Stimulated activated effector memory CD8-positive, alpha-beta T cell treated with anti-CD3 and anti-CD28 coated beads, Interleukin-12 subunit alpha, Interleukin-12 subunit beta, amount 100 ng/mL, for 72 hours (primary cell): ENCODE data around the gene ADARB1.

Experiments used
- ATAC-seq: fragments of 150-1000 bp; cut with Tn5 transposase; 2 replicates; pipeline ENCODE4 v1.10.0; 2021
- DNase-seq, 2 donors: peaks; one replicate each; pipeline ENCODE4 v3.0.0; 2021 to 2022; ENCODE audit warnings: low spot score in 2 of 2
- H3K27ac Mint-ChIP-seq: one replicate; pipeline ENCODE4 v1.8.0; 2022; ENCODE audit warnings: mild to moderate bottlenecking, mixed read lengths
- H3K36me3 Mint-ChIP-seq: one replicate; pipeline ENCODE4 v1.8.0; 2022; ENCODE audit warnings: mild to moderate bottlenecking, mixed read lengths
- H3K4me1 Mint-ChIP-seq: one replicate; pipeline ENCODE4 v1.8.0; 2022; ENCODE audit warnings: mixed read lengths
- H3K4me3 Mint-ChIP-seq: one replicate; pipeline ENCODE4 v1.8.0; 2022; ENCODE audit warnings: mild to moderate bottlenecking, mixed read lengths
- H3K9me3 Mint-ChIP-seq: one replicate; pipeline ENCODE4 v1.8.0; 2022; ENCODE audit warnings: mixed read lengths

The ADARB1 gene

DNA sequence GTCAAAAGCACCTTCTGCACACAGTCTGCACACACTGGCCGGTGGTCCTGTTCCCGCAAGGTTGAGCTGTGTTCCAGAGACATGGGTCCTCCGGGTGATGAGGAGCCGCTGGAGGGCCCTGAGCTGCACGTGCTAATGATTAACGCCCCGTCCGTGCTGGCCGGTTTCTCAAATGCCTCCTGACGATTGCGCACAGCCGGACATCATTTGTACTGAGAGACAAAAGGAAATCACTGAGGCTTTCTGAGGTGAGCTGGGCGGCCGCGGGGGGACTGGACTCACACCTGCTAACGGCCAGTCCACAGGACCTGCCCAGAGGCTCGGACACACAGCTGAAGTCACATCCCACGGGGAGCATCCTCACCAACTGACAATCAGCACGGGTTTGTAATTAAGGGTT lies 184.1 kb downstream of the ADARB1 start:
- Mint-ChIP-seq H3K4me3 (no peak overlapping the region), H3K4me1 (peaks cover 29% of the 10 kb centered on the region), H3K9me3 (no peaks in the 10 kb centered on the region), H3K36me3 (no peaks in the 10 kb centered on the region), H3K27ac (no peak overlapping the region)
- DNase-seq (no peak), ATAC-seq (no peak)

DNA sequence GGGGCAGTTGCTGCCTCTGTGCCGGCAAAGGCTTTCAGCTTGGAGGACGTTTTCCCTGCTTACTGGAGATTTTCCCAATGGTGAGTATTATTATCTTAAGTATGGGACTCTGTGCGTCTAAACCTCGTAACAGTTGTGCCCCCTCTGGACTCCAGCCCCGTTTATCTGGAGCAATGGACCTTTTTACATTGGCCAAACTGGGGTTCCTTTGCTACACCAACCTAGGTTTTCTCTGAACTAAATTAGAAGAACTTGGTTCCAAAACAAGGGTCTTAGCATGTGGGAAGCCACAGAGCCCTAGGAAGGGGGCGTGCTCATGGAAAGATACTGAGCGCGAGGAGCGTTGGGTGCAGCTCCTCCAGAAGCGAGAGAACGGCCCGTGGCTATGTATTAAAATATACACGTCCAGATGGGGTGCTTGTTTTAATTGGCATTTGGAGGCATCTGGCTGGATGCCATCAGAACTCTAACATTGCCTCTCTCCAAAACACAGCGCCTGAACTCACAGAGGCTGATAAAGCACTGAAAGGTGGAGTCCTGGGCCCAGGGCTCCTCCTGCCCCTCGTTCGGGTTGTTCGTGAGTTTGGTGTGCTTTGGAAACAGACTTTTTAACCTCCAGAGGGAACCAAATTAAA lies 184.9 kb downstream of the ADARB1 start:
- peaks cover 27% of the 10 kb centered on the region for H3K4me1 Mint-ChIP-seq
- no peak for ATAC-seq
- peak in 1 of 2 donors; percentile 34 for DNase-seq
- no peak overlapping the region for H3K27ac Mint-ChIP-seq
- no peak overlapping the region for H3K4me3 Mint-ChIP-seq
- peaks cover 8% of the 10 kb centered on the region for H3K36me3 Mint-ChIP-seq
- H3K9me3 Mint-ChIP-seq, result no peaks in the 10 kb centered on the region

- H3K4me1 Mint-ChIP-seq, result peaks cover 18% of the 10 kb centered on the region
- H3K27ac Mint-ChIP-seq, result no peak overlapping the region
- DNase-seq, result peak in 1 of 2 donors; percentile 35
- ATAC-seq, result no peak
- no peaks in the 10 kb centered on the region for H3K9me3 Mint-ChIP-seq
- no peak overlapping the region for H3K4me3 Mint-ChIP-seq
- H3K36me3 Mint-ChIP-seq, result peaks cover 17% of the 10 kb centered on the region
Observed at GRCh38 chr21:45260191-45260825, 185.9 kb downstream of the ADARB1 start.

GRCh38 chr21:45261093-45261492 lies 186.7 kb downstream of the ADARB1 start:
- ATAC-seq (no peak), DNase-seq (peak in 1 of 2 donors; percentile 39)
- peaks cover 25% of the 10 kb centered on the region for H3K36me3 Mint-ChIP-seq
- H3K9me3 Mint-ChIP-seq, result no peaks in the 10 kb centered on the region
- no peak overlapping the region for H3K27ac Mint-ChIP-seq
- H3K4me1 Mint-ChIP-seq, result peaks cover 19% of the 10 kb centered on the region
- no peak overlapping the region for H3K4me3 Mint-ChIP-seq

- no peak overlapping the region for H3K4me3 Mint-ChIP-seq
Observed at GRCh38 chr21:45262041-45262581, 187.7 kb downstream of the ADARB1 start.

GRCh38 chr21:45262616-45263015 lies 188.2 kb downstream of the ADARB1 start:
- no peak overlapping the region for H3K4me3 Mint-ChIP-seq
- peak overlapping the region; percentile 74 for H3K27ac Mint-ChIP-seq
- DNase-seq (no peak), ATAC-seq (no peak)
- peaks cover 19% of the 10 kb centered on the region for H3K4me1 Mint-ChIP-seq
- peaks cover 40% of the 10 kb centered on the region for H3K36me3 Mint-ChIP-seq
- no peaks in the 10 kb centered on the region for H3K9me3 Mint-ChIP-seq

More at GRCh38 chr21:45262041-45262581, 187.7 kb downstream of the ADARB1 start:
- no peaks in the 10 kb centered on the region for H3K9me3 Mint-ChIP-seq
- H3K27ac Mint-ChIP-seq, result no peak overlapping the region
- H3K36me3 Mint-ChIP-seq, result peaks cover 35% of the 10 kb centered on the region
- H3K4me1 Mint-ChIP-seq, result peaks cover 19% of the 10 kb centered on the region
- ATAC-seq (no peak), DNase-seq (peak in 1 of 2 donors; percentile 40)

DNA sequence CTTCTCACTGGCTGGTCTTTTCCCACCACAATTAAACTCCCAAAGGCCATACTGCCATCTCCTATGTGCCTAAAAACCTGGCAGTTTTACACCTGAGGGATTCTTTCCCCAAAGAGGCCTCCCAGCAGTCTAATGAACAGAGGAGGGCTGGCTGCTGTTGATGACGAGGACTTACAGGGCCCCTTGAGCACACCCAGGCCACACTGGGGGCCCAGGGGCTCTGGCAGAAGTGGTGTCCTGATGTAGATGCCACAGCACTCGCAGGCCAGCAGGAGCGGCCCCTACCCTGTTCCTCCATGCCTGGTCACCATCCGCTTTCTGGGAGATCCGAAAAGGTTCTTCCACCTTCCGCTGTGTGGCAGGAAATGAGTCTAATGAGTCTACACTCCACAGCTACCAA lies 189.2 kb downstream of the ADARB1 start:
- DNase-seq (no peak), ATAC-seq (no peak)
- Mint-ChIP-seq H3K4me1 (peaks cover 19% of the 10 kb centered on the region), H3K4me3 (no peak overlapping the region), H3K27ac (peak overlapping the region; percentile 74), H3K36me3 (peaks cover 44% of the 10 kb centered on the region), H3K9me3 (no peaks in the 10 kb centered on the region)

DNA sequence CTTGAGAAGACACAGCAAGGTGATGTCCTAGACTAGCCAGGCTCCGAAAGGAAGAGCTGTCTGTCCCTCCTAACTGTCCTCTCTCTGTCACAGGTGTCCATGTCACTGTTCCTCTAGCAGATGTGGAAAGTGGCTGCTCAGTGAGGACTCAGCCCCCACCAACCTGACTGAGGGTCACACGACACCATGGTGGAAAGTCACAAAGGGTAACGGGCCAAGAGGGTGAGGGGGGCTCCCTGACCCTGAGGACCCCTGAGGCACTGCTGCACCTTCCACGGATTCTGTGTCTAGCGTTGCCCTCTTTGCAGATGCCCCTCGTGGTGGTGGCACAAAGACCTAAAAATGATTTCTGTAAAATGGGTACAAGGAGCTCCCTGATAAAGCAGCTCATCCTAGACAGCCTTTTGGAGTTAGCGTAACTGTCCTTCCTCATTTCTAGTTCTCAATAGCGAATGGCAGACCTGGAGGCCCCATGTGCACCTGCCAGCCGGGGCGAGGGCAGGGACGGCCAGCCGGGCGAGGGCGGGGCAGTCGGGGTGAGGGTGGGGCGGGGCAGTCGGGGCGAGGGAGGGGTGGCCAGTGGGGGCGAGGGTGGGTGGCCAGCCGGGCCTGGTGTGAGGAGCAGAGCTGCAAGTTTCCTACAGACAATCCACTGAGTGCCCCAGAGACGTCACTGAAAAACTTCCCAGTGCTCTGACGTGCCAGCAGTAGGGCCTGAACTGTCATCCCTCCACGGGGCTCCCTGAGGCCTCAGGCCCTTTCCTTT lies 189.9 kb downstream of the ADARB1 start:
- H3K36me3 Mint-ChIP-seq, result peaks cover 44% of the 10 kb centered on the region
- no peak overlapping the region for H3K4me3 Mint-ChIP-seq
- no peak for ATAC-seq
- H3K4me1 Mint-ChIP-seq, result peaks cover 19% of the 10 kb centered on the region
- H3K9me3 Mint-ChIP-seq, result no peaks in the 10 kb centered on the region
- no peak for DNase-seq
- H3K27ac Mint-ChIP-seq, result no peak overlapping the region

GRCh38 chr21:45264912-45265515 lies 190.6 kb downstream of the ADARB1 start:
- Mint-ChIP-seq H3K27ac (no peak overlapping the region), H3K9me3 (no peaks in the 10 kb centered on the region)
- ATAC-seq, result no peak

GRCh38 chr21:45265721-45266517 lies 191.5 kb downstream of the ADARB1 start:
- DNase-seq (no peak), ATAC-seq (no peak)
- H3K27ac Mint-ChIP-seq, result peak overlapping the region; percentile 45
- peaks cover 19% of the 10 kb centered on the region for H3K4me1 Mint-ChIP-seq
- peaks cover 44% of the 10 kb centered on the region for H3K36me3 Mint-ChIP-seq
- H3K4me3 Mint-ChIP-seq, result peak overlapping the region; percentile 37
- peaks cover 5% of the 10 kb centered on the region for H3K9me3 Mint-ChIP-seq

More at GRCh38 chr21:45264912-45265515, 190.6 kb downstream of the ADARB1 start:
- H3K36me3 Mint-ChIP-seq, result peaks cover 44% of the 10 kb centered on the region
- no peak overlapping the region for H3K4me3 Mint-ChIP-seq
- no peak for DNase-seq
- H3K4me1 Mint-ChIP-seq, result peaks cover 19% of the 10 kb centered on the region

GRCh38 chr21:45266518-45267389 lies 192.4 kb downstream of the ADARB1 start:
- Mint-ChIP-seq H3K4me1 (peaks cover 19% of the 10 kb centered on the region), H3K27ac (peak overlapping the region; percentile 70), H3K36me3 (peaks cover 44% of the 10 kb centered on the region), H3K9me3 (peaks cover 7% of the 10 kb centered on the region), H3K4me3 (peak overlapping the region; percentile 37)
- ATAC-seq, result peak; percentile 92
- DNase-seq, result peak in 1 of 2 donors; percentile 68

- H3K27ac Mint-ChIP-seq, result no peak overlapping the region
- H3K36me3 Mint-ChIP-seq, result peaks cover 44% of the 10 kb centered on the region
Observed at GRCh38 chr21:45267390-45267760, 193.0 kb downstream of the ADARB1 start.

DNA sequence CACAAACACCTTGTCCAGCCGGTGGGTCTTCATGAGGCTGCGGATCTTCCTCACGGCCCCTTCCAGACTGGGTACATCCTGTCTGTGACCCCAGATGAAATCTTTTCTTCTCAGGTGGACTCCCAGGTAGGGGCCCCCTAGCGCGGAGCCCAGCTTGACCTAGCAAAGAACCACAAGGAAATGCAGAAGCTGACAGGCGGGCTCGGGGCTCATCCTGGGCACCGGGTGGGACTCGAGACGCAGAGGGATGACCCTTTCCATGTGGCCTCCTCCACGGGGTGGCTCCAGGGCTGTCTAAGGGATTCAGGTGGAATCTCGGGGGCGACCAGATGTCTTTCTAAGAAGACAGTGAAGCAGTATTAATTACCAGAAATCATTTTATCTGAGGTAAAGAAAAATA lies 195.5 kb downstream of the ADARB1 start:
- Mint-ChIP-seq H3K27ac (no peak overlapping the region), H3K36me3 (peaks cover 31% of the 10 kb centered on the region), H3K4me3 (no peak overlapping the region), H3K9me3 (peaks cover 7% of the 10 kb centered on the region), H3K4me1 (peaks cover 19% of the 10 kb centered on the region)
- ATAC-seq, result no peak
- no peak for DNase-seq

More at GRCh38 chr21:45267390-45267760, 193.0 kb downstream of the ADARB1 start:
- DNase-seq (no peak), ATAC-seq (no peak)
- H3K4me1 Mint-ChIP-seq, result peaks cover 19% of the 10 kb centered on the region
- peaks cover 7% of the 10 kb centered on the region for H3K9me3 Mint-ChIP-seq
- H3K4me3 Mint-ChIP-seq, result no peak overlapping the region
